IPS-NIHi7 (cell line): ENCODE data around the gene DPM1.

Source experiments
- DNase-seq: peaks from one replicate; pipeline ENCODE4 v3.0.0; 2012; ENCODE audit warnings: mixed read lengths; ENCODE audit errors: extremely low spot score

The DPM1 gene

DNA sequence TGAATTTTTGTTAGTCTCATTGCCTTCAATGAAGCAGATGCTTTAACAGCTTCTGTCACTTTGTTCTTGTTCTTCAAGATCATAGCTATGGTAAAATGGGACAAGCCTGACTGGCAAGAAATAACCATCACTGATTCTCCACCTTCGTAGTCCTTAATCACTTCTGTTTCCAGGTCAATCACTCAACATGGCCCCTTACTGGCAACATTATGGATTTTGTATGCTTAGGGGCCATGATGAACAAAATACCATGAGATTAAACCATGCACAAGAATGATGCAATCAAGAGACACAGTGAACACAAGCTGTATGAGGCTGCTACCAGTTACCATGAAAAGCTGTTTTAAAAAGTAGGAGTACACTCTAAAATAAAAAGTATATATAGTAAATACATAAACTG is 59.9 kb downstream of the DPM1 start:
- DNase-seq, result no peak

DNA sequence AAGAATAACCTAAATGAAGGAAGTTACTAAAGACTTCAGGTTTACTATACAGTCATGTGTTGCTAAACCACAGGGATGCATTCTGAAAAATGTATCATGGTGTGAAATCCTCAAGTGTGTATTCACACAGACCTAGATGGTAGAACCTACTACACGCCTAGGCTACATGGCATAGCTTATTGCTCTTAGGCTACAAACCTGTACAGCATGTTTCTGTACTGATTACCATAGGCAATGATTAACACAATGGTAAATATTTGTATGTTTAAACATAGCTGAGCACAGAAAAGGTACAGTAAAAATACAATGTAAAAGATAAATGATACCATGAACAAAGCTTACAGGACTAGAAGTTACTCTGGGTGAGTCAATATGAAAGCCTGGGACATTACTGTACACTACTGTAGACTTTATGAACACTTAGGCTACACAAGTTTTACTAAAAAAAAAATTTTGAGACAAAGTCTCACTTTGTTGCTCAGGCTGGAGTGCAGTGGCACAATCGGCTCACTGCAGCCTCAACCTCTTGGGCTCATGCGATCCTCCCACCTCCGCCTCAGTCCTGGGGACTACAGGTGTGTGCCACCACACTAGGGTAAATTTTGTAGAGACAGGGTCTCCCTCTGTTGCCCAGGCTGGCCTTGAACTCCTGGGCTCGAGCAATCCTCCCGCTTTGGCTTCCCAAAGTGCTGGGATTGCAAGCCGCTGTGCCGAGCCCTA is 63.1 kb downstream of the DPM1 start:
- no peak for DNase-seq

DNA sequence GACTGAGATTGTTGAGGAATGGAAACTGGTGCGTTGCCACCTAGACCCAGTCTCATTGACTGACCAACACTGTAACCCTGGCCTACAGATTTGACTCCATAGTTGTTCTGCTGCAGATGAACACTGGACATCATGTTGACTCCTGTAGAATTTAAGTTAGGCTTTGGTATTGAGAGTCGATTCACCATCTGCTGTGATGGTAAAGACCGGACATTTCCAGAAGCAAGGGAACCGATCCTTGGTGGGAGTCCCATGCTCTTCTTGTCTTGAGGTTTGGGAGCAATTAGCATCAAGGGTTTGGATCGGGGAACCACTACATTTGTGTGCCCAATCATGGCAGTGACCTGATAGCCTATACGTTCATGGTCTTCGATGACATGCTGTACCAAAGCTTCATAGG is 64.7 kb downstream of the DPM1 start:
- DNase-seq, result no peak

DNA sequence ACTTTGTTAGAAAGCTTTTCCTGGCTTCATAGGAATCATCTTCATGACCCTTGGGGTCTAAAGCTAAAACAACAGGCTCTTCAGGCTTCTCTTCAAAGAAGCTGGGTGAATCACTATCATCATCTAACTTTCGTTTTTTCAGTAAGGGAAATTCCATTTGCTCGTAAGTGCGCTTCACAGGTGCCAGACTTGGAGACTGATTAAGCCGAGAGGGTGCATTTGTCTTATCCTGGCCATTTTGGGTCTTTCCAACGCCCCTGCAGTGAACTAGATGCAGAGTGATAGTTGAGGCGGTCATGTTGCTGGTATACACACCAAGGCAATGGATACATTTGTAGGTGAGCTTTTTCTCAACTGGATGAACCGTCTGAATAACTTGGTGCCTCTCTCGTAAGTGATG is 65.9 kb downstream of the DPM1 start:
- no peak for DNase-seq

DNA sequence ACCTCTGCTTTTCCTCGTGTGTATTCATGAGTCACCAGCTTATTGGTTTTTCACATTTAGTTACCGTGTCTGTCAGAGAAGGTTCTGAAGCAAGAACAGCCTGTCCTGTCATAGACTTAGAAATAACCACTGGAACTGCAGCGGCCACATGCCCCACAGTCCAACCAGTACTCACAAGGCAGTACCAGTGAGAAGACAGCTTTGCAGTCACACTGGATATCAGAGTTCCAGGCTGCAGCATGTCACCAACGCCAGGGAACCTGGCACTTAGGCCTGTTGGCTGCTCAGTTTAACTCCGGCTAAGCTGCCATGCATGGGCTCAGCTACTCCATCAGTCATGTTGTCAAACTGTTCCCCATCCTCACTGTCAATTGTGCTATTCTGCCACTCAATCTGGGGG is 67.2 kb downstream of the DPM1 start:
- DNase-seq, result no peak

DNA sequence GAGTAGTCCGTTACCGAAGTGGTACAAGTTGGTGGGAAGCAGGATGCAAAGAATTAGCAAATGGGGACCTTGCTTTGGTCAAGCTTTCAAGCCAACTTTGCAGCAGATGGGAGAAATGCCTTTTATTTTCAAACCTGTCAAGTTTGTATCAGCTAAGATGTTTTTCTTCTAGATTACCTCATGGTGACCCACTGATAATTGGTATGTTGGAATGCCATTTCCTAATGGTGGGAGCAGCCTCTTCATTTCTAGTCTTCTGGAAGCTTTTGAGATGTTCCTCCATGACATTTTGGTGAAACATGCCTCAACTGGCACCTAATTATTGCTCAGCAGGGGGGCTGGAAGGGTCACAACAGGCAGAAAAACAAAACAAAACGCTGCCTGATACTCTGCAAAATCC is 70.8 kb downstream of the DPM1 start:
- no peak for DNase-seq

DNA sequence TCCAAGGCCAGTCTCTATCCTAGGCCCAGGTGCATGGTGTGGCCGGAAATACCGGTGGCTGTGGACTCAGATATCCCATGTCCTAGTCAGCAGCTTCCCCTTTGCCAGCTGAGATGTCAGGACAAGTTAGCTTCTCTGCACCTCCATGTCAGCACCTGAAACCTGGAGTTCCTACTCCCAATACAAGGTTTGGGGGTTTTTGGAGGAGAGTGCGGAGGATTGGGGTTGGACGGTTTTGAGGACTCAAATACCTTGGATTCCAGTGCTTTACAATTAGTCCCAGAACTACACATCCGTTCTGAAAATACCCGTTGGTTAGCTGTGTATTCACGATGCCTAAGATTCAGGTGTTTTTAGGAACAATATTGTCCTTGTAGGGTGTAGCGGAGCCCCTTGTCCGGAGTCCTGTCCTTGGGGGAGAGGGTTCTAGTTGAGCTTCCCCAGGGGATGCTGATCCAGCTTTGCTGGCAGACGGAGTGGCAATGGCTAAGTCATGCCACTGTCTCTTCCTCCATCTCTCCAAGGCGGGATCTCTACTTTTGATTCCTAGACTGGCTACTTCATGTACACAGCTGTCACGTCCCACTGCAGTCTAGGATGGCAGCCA is 72.0 kb downstream of the DPM1 start:
- no peak for DNase-seq

DNA sequence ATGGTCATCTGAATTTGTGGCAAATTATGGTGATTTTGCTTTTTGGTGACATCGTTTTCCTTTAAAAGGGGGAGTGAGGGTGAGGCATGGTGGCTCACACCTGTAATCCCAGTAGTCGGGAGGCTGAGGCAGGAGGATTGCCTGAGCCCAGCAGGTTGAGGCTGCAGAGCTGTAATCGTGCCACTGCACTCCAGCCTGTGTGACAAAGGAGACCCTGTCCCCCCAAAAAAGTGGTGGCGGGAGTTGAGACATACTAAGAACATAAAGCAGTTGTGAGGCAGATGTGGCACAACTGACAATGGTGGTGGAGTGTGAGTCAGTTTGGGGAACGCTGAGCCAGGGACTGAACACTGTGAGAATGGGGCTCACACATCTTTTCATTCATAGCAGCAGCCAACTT is 72.6 kb downstream of the DPM1 start:
- no peak for DNase-seq

DNA sequence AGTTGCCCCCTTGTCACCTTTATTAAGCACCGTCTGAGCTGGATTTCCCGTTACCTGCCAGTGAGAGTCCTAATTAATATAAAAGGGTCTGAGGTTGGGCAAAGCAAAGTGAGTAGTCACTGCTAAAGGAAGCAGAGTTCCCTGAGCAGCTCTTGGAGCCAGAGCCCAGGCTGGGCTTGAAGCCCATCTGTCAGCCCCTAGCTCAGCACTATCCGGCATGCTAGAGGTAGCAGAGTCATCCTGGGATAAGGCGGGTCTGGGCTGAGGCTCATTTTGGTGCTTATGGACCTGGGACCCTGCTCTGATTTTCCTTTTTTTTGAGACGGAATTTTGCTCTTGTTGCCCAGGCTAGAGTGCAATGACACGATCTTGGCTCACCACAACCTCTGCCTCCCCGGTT is 73.3 kb downstream of the DPM1 start:
- DNase-seq, result no peak
